Activated CD4-positive, CD25-positive, alpha-beta regulatory T cell treated with anti-CD3 and anti-CD28 coated beads, Interleukin-2, amount 50 U/mL, for 16 hours (primary cell): ENCODE data around the gene TRRAP.

ENCODE experiments used
- DNase-seq: peaks from one replicate; pipeline ENCODE4 v3.0.0-alpha.2; 2020; ENCODE audit warnings: low read depth, low spot score

TRRAP gene

DNA sequence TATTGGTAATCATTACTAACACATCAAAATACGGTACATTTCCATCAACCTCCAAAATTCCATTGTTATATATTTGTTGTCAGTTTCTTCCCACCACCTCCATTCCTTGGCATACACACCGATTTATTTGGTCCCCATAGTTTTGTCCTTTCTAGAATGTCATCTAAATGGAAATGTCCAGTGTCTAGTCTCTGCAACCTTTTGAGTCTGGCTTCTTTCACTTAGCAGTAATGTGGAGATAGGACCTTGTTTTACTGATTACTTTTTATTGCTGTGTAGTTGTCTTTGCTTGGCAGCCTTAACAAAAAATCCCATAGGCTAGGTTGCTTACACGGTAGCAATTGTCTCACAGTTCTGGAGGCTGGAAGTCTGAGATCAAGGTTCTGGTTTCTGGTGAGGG is 22.5 kb downstream of the TRRAP start:
- DNase-seq = no peak

DNA sequence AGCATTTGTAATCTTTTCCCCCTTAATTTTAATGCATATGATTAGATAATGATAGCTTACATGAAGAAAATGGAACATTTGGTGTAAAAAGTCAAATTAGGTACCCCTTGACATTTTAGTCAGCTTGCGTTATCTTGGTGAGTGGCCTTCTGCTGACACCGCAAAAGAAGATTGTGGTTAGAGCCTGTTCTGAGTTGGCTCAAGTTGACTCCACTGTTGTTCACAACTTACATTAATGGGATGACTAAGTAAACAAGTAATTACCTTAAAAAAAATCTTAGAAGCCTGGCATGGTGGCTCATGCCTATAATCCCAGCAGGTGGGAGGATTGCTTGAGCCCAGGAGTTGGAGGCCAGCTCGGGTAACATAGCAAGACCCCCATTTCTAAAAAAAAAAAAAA is 24.2 kb downstream of the TRRAP start:
- DNase-seq = no peak

DNA sequence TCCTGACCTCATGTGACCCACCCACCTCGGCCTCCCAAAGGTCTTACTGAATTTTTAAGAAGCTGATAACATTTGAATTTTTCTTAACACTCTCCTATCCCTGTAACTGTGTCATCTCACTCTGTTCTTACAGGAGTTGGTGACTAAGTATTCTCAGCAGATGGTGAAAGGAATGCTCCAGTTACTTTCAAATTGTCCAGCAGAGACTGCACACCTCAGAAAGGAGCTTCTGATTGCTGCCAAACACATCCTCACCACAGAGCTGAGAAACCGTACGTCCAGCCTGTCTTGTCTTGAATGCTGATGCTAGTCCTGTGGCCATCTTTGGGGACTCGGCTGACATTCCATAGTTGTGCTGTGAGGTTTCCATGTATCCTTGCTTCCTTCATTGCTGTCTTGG is 24.9 kb downstream of the TRRAP start:
- DNase-seq = no peak

GRCh38 chr7:98907570-98907969 is 29.2 kb downstream of the TRRAP start:
- DNase-seq = no peak

- no peak for DNase-seq
These were observed 30.3 kb downstream of the TRRAP start for GRCh38 chr7:98908585-98908984.

DNA sequence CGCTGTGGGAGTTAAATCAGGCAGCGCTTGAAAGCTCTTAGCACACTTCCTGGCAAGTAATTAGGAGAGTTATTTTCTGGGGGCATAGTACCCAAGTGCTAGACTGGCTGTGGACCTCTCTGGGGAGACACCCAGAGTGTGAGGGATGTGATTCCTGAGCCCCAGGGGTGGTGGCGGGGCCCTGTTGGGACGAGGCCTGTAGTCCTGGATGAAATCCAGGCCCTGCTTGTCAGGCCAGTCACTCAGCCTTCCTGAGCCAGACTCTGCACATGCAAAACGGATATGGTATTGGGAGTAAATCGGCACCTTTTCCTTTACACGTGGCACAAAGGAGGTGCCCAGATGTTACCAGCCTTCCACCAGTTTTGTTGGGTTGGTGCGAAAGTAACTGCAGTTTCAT is 31.2 kb downstream of the TRRAP start:
- no peak for DNase-seq

DNA sequence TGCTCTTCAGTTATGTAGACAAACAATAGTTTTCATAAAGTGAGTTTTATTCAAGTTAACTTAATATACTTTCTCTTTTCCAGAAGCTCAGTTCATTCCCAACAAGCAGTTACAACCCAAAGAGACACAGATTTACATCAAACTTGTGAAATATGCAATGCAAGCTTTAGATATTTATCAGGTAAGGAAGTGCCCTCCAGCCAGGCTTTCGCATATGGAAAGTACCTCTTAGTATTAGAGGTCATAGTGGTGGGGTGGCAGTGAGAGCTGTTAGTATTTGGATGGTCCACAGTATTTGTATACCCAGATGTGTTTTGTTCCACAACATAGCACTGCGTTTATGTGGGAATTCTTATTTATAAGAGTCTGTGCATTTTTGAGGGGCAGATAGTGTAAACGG is 32.1 kb downstream of the TRRAP start:
- DNase-seq = no peak

DNA sequence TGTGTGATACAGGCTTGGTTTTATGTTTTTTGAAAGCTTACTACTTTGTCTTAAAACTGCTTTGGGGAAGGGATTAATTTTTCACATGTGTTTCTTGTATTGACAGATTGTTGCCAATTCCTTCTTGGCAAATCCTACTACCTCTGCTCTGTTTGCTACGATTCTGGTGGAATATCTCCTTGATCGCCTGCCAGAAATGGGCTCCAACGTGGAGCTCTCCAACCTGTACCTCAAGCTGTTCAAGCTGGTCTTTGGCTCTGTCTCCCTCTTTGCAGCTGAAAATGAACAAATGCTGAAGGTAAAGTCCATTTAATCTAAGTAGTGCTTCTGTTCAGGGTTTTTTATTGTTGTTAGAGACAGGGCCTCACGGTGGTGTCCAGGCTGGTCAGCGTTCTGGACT is 33.6 kb downstream of the TRRAP start:
- no peak for DNase-seq

- DNase-seq = no peak
These were observed 34.7 kb downstream of the TRRAP start for GRCh38 chr7:98913026-98913425.

- no peak for DNase-seq
These were observed 35.3 kb downstream of the TRRAP start for GRCh38 chr7:98913612-98914011.

DNA sequence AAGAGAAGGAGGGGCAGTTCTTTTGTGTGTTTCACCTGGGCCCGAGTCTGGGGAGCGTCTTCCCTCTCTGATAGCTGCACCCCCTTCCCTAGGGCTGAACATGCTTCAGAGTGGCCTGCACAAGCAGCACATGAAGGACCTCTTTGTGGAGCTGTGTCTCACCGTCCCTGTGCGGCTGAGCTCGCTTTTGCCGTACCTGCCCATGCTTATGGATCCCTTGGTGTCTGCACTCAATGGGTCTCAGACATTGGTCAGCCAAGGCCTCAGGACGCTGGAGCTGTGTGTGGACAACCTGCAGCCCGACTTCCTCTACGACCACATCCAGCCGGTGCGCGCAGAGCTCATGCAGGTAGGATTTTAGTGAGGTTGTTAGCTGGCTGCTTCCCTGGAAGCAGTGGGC is 39.0 kb downstream of the TRRAP start:
- no peak for DNase-seq

DNA sequence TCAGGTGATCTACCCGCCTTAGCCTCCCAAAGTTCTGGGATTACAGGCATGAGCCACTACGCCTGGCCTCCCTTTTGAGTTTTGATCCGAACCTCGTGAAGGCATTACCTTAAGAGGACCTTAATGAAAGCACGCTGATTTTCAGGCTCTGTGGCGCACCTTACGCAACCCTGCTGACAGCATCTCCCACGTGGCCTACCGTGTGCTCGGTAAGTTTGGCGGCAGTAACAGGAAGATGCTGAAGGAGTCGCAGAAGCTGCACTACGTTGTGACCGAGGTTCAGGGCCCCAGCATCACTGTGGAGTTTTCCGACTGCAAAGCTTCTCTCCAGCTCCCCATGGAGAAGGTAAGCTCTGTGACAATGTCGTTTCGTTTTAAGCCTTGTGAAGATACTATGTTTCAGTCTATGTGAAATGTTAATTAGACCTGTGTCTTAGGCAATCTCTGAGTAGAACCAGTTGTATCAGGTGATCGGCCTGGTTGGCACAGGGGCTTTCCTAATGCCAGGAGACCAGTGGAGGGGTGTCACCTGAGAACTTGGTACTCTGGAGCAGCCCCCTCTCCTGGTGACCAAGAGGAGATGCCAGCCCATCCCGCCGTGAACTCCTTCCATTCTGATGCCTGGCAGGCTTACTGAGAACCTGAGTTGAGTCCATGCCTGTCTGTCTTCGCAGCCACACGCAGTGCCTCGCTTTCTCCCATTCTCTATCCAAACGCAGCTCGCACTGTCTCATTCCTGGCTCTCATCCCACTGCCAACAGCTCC is 43.5 kb downstream of the TRRAP start:
- no peak for DNase-seq

GRCh38 chr7:98922392-98923187 is 44.3 kb downstream of the TRRAP start:
- DNase-seq = no peak

DNA sequence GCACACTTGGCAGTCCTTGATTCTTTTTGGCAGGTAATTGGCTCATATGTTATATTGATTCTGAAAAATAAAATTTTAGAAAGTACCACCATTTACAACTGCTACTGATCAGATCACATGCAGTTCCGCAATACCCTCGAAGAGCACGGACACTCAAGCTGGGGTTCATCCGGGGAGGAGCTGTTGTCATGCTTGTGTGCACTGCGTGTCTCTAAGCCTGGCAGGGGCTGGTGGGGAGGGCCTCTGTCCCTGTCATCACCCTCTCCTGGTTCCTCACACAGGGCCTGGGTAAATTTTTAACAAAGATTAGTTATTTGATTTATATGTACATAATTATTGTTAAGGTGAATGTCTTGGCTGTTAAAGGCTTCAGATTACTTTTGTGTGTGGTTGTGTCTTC is 45.2 kb downstream of the TRRAP start:
- DNase-seq = no peak

DNA sequence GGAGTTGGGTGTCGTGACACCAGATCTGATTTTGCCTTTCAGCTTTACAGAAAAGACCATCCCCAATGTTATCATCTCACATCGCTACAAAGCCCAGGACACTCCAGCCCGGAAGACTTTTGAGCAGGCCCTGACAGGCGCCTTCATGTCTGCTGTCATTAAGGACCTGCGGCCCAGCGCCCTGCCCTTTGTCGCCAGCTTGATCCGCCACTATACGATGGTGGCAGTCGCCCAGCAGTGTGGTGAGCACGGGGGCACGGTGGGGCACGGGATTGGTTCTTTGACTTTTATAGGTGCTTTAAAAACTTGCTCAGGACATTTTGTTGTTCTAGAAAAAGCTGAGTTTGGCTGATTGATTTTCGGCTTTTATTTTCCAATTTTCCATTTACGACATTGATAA is 48.8 kb downstream of the TRRAP start:
- DNase-seq = no peak

DNA sequence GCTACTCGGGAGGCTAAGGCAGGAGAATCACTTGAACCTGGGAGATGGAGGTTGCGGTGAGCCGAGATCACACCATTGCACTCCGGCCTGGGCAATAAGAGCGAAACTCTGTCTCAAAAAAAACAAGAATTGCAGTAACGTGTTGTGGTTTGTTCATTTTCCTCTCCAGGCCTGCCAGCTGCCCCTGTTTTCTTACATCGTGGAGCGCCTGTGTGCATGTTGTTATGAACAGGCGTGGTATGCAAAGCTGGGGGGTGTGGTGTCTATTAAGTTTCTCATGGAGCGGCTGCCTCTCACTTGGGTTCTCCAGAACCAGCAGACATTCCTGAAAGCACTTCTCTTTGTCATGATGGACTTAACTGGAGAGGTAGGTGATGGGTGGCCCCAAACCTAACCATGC is 52.1 kb downstream of the TRRAP start:
- DNase-seq = no peak

DNA sequence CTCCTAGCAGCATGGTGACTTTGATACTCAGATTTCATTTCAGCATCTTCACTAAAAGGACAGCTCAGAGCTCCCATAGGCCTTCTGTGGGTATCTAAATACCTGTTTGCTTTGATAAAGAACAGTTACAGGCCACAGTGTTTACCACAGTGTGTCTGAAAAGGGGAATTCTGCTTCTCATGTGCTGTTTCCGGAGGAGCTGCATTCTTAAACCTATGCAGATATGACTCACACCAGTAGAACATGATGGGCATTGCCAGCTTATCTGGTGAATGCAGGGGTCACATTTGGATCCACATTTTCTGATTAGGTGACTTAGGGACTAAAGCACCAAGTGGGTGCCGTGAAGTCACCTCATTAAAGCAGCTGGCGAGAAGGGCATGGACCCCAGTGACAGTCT is 52.6 kb downstream of the TRRAP start:
- DNase-seq = no peak

- DNase-seq = no peak
These were observed 55.0 kb downstream of the TRRAP start for GRCh38 chr7:98933321-98933720.

DNA sequence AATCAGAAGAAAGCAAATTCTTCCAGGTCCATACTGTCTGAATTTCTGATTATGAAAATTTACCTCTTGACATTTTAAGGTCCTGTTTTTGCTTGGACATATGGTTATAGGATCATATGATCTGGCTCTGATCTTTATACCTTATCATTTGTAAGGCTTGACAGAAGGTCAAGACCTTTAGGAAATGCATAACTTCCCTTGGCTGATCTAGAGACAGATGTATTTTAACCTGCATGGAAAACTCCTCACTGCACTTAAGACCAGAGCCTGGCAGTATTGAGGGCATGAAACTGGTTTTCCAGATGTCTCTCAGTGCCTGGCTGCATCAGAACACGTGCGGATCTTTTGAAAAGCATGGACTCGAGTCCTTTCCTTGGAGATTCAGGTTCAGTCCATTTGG is 55.9 kb downstream of the TRRAP start:
- DNase-seq = no peak

- DNase-seq = no peak
These were observed 57.5 kb downstream of the TRRAP start for GRCh38 chr7:98935811-98936210.

DNA sequence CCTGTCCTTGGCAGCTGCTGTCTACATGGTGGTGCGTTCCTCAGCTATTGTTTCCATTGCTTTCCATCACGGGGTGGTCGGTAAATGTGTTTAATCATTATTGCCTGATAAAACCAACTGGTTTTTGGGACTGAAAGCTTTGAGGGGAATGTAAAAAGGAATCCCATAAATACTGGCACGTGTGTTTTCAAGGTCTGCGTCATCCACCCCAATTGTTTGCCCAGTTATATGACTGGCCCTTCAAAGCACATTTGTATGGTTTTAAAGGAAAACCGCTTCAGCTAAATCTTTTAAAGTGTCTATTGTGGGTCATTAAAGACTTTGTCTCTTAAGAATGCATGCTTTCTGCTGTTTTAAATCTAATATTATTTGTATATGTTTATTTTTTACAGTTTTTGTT is 65.0 kb downstream of the TRRAP start:
- no peak for DNase-seq

GRCh38 chr7:98944386-98944785 is 66.1 kb downstream of the TRRAP start:
- DNase-seq = no peak

DNA sequence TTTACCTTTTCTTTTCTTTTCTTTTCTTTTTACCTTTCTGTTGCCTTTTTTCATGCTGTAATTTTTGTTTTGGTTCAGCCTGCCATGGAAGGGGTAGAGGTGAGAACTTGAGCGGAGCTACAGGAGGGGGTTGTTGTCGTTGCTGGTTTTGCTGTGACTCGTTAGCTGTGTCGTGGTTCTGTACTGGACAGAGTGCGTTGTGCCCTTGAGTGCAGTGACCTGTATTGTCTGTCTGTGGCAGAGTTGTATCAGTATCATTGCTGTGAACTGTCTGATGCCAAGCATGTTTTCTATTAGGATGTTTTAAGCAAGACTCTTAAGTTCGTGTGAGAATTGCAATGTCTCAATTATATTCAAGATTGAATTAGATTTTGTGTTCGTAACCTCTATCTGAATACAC is 67.5 kb downstream of the TRRAP start:
- no peak for DNase-seq
